T1000 (cell line): Measurements from ENCODE around the gene CYB5R3.
"Not testable (repeated sequence)": the region's sequence is repeated elsewhere in the genome, so short reads cannot be mapped to it uniquely, and the experiment has no call there.

Experiments used
- DNase-seq: peaks from one replicate; lab custom pipeline; 2025; ENCODE audit warnings: mixed read lengths; lab: John Stamatoyannopoulos, UW

The CYB5R3 gene

DNA sequence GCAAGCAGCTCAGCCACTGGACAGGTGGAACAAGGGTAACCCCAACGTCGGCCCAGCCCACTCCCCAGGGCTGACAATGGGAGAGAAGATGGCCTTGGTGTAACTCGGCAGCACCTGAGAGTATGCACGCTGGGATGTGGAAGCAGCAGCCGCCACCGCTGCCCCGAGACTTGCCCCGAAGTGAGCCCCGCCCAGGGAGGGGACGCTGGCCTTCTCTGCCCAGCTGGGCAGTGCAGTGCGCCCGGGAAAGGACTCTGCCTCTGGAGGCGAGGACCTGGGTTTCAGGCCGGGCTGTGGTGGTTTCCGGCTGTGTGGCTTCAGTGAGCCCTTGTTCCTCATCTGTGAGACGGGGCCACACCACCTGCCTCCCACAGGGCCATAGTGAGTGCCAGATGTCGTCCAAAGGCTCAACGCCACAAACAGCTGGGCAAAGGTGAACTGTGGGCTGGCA lies 25.9 kb downstream of the CYB5R3 start:
- no peak for DNase-seq

- no peak for DNase-seq
These were observed 27.0 kb downstream of the CYB5R3 start for GRCh38 chr22:42622061-42622710.

- peak; percentile 76 for DNase-seq
These were observed 27.6 kb downstream of the CYB5R3 start for GRCh38 chr22:42621505-42622002.

- no peak for DNase-seq
These were observed 29.1 kb downstream of the CYB5R3 start for GRCh38 chr22:42620084-42620483.

- DNase-seq: no peak
These were observed 29.7 kb downstream of the CYB5R3 start for GRCh38 chr22:42619261-42620063.

GRCh38 chr22:42617155-42617983 lies 31.8 kb downstream of the CYB5R3 start:
- DNase-seq: no peak

DNA sequence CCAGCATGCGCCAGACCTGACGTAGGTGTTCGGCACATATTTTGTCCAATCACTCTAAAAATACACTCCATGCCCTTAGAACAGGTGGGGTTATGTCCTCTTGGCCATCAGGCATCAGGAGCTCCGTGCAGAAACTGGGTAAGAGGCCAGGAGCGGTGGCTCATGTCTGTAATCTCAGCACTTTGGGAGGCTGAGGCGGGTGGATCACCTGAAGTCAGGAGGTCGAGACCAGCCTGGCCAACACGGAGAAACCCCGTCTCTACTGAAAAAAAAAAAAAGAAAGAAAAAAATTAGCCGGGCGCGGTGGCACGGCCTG lies 33.4 kb downstream of the CYB5R3 start:
- peak; percentile 88 for DNase-seq

- DNase-seq: peak; percentile 93
These were observed 33.9 kb downstream of the CYB5R3 start for GRCh38 chr22:42615092-42615859.

GRCh38 chr22:42614312-42615091 lies 34.7 kb downstream of the CYB5R3 start, which contains the start of gene POLDIP3:
TSS of gene POLDIP3 (minus strand) at chr22:42614883. CDS start at chr22:42614857, 26 bp downstream.
- DNase-seq: peak; percentile 96

DNA sequence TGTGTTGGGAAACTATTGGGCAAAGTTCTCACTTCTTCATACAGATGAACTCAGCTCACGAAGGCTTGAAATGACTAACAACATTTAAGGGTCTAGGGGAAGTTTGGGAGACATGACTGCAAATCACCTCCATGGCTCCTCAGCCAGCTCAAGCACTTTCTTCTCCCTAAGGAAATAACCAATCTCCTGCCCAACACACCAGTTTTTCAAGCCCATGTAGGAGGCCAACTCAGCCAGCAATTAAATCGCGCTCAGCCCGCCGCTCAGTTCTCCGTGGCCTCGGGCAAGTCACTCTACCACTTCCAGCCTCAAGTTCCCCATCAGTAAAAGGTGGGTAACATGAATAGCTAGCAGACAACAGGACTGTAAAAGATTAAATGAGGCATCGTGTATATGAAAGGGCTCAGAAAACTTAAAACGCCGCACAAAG lies 35.3 kb downstream of the CYB5R3 start:
- DNase-seq: no peak

DNA sequence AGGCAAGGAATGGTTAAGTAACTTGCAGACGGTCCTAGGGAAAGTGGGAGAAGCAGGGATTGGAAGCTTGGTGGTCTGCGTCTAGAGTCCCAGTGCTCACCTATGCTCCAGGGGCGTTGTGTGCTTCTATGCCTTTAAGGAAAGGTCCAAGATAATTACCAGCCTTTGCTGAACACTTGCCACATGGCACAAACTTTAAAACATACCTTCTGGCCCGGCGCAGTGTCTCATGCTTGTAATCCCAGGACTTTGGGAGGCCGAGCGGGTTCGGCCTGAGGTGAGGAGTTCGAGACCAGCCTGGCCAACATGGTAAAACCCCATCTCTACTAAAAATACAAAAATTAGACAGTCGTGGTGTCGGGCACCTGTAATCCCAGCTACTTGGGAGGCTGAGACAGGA lies 36.9 kb downstream of the CYB5R3 start:
- no peak for DNase-seq

DNA sequence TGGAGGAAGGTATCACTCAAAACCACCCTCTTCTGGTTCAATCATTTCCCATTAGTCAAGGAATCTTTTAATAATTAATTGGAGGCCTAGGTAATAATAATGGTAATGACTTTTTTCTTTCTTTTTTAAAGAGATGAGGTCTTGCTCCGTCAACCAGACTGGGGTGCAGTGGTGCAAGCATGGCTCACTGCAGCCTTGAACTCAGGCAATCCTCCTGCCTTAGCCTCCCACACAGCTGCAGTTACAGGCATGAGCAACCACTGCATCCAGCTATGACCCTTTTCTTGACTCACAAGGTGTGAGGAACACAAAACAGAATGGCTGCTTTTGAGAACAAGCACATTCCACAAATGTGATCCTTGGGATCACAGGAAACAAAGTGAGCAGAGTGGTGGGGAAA lies 38.1 kb downstream of the CYB5R3 start:
- DNase-seq: no peak

- no peak for DNase-seq
These were observed 39.0 kb downstream of the CYB5R3 start for GRCh38 chr22:42610186-42610585.

DNA sequence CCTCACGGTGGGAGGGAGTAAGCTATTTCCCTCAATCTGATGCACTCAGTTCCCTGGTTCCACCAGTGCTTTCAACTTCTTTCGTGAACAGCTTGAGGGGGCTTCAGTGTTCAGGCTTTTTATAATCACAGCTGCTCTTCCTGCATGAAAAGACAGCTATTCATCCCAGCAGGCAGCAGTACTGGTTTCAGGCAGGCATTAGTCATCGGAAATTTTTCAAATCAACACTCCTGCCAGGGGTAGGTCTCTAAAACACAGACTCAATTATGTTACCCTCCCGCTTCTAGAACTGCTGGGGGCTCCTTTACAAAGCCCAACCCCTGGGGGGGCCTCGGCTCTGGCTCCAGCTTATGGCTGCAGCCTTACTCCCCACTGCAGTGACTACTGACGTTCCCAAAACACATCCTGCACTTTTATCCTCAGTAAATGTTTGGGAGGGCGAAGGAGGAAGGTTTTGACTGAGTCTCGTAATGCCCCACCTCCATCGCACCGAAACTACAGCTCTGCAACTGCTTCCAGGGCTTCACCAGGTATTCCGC lies 40.3 kb downstream of the CYB5R3 start:
- no peak for DNase-seq

GRCh38 chr22:42608136-42608822 lies 40.9 kb downstream of the CYB5R3 start:
- no peak for DNase-seq

GRCh38 chr22:42607641-42608040 lies 41.6 kb downstream of the CYB5R3 start:
- not testable (repeated sequence) for DNase-seq

GRCh38 chr22:42604403-42604802 lies 44.8 kb downstream of the CYB5R3 start:
- no peak for DNase-seq

DNA sequence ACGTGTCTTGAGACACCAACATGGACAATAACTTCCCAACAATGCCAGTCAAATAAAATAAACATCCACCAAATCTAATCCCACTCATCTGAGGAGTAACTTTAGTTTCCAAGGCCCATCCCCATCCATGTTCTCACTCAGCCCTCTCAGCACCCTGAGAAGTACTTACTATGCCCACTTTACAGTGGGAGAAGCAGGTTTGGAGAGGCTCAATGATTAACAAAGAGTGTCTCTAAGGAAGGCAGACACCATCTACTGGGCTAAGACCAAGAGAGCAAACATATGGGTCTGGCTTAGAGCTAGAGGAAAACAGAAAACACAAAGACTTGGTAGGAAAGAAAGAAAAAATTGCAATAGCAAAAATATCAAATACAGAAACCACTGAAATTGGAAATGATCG lies 45.8 kb downstream of the CYB5R3 start:
- DNase-seq: no peak

- DNase-seq: no peak
These were observed 46.7 kb downstream of the CYB5R3 start for GRCh38 chr22:42602470-42602869.
